IMR-90 (cell line): Measurements from ENCODE around the gene RGS19. TPM values are rescaled to one million over a fixed set of nuclear protein-coding genes. Genes with fewer than 3 reads are reported as not detected.

ENCODE experiments used
- ATAC-seq: fragments of 200-7000 bp; cut with Tn5 transposase; 2 replicates; pipeline ENCODE4 v1.9.1; 2020; ENCODE audit warnings: low read depth, mild to moderate bottlenecking, moderate library complexity
- BruUV-seq: library from RNA; stranded (reverse); fragments of 400-500 nt; replicated peaks from 2 replicates; lab custom pipeline; 2021; lab: Mats Ljungman, UMichigan
- CTCF ChIA-PET: fragments of 300-600 bp; formaldehyde crosslinking; extraction: SDS; loops from one replicate; lab custom pipeline; 2021; ENCODE audit warnings: antibody characterized with exemption; lab: Yijun Ruan, JAX
- POLR2A ChIA-PET: fragments of 300-600 bp; sonication (Branson Sonifier 250); formaldehyde crosslinking; loops from one replicate; lab custom pipeline; 2022; ENCODE audit warnings: antibody characterized with exemption; ENCODE audit not compliant: unreplicated experiment; lab: Charles Lee
- DNase-seq: peaks from one replicate; pipeline ENCODE4 v3.0.0; 2013
- H2AFZ ChIP-seq: replicated peaks from 2 replicates; pipeline ENCODE3; 2013; ENCODE audit warnings: low read length, mild to moderate bottlenecking; ENCODE audit not compliant: poor library complexity
- H2AK5ac ChIP-seq: 2 replicates; pipeline ENCODE4 v1.6.1; 2013; ENCODE audit warnings: low read depth, low read length, inconsistent platforms
- H2AK9ac ChIP-seq: replicated peaks from 2 replicates; pipeline ENCODE3; 2013; ENCODE audit warnings: mild to moderate bottlenecking, low read depth, low read length, moderate library complexity; ENCODE audit not compliant: poor library complexity
- H2BK120ac ChIP-seq: 2 replicates; pipeline ENCODE4 v1.6.1; 2013; ENCODE audit warnings: low read depth, low read length, inconsistent platforms
- H2BK15ac ChIP-seq: 3 replicates; pipeline ENCODE4 v1.6.1; 2013; ENCODE audit warnings: low read depth, low read length, inconsistent platforms
- H2BK20ac ChIP-seq: 2 replicates; pipeline ENCODE4 v1.6.1; 2013; ENCODE audit warnings: low read depth, mild to moderate bottlenecking, inconsistent platforms, low read length, moderate library complexity
- H2BK5ac ChIP-seq: 2 replicates; pipeline ENCODE4 v1.6.1; 2013; ENCODE audit warnings: mild to moderate bottlenecking, low read depth, low read length, inconsistent platforms; ENCODE audit not compliant: poor library complexity, severe bottlenecking
- H3K14ac ChIP-seq: replicated peaks from 2 replicates; pipeline ENCODE4 v1.6.1; 2013; ENCODE audit warnings: low read depth, low read length, inconsistent platforms
- H3K18ac ChIP-seq: 2 replicates; pipeline ENCODE4 v1.6.1; 2013; ENCODE audit warnings: low read depth, low read length, control low read depth
- H3K23ac ChIP-seq: 2 replicates; pipeline ENCODE4 v1.6.1; 2013; ENCODE audit warnings: low read depth, low read length, inconsistent platforms
- H3K27ac ChIP-seq: 2 replicates; pipeline ENCODE4 v1.5.1; 2013; ENCODE audit warnings: mild to moderate bottlenecking, control low read depth, low read length; ENCODE audit not compliant: insufficient read depth
- H3K27me3 ChIP-seq: 2 replicates; pipeline ENCODE4 v1.6.1; 2013; ENCODE audit warnings: low read length; ENCODE audit not compliant: control insufficient read depth, insufficient read depth
- H3K36me3 ChIP-seq: 2 replicates; pipeline ENCODE4 v1.6.1; 2013; ENCODE audit warnings: low read length, mixed read lengths; ENCODE audit not compliant: control insufficient read depth, insufficient read depth
- H3K4ac ChIP-seq: 2 replicates; pipeline ENCODE4 v1.6.1; 2013; ENCODE audit warnings: low read depth, low read length, inconsistent platforms
- H3K4me1 ChIP-seq: 2 replicates; pipeline ENCODE4 v1.6.1; 2013; ENCODE audit warnings: low read length, mixed read lengths; ENCODE audit not compliant: control insufficient read depth, insufficient read depth
- H3K4me2 ChIP-seq: 2 replicates; pipeline ENCODE4 v1.6.1; 2013; ENCODE audit warnings: low read depth, mild to moderate bottlenecking, control low read depth, low read length, moderate library complexity
- H3K4me3 ChIP-seq: 2 replicates; pipeline ENCODE4 v1.5.1; 2013; ENCODE audit warnings: low read depth, mild to moderate bottlenecking, control low read depth, low read length, moderate library complexity; ENCODE audit not compliant: insufficient read depth
- H3K56ac ChIP-seq: 2 replicates; pipeline ENCODE4 v1.6.1; 2013; ENCODE audit warnings: low read length, inconsistent platforms; ENCODE audit not compliant: insufficient read depth; ENCODE audit errors: extremely low read depth
- H3K79me1 ChIP-seq, 2 experiments: 2 replicates each; pipeline ENCODE4 v1.6.1; 2013; ENCODE audit warnings: low read length in 2 of 2, inconsistent platforms in 1 of 2, low read depth in 1 of 2
- H3K9ac ChIP-seq: 2 replicates; pipeline ENCODE4 v1.6.1; 2013; ENCODE audit warnings: low read depth, low read length, control low read depth
- H3K9me1 ChIP-seq: 2 replicates; pipeline ENCODE4 v1.6.1; 2013; ENCODE audit warnings: low read length, inconsistent platforms; ENCODE audit not compliant: insufficient read depth
- H3K9me3 ChIP-seq: 2 replicates; pipeline ENCODE4 v1.6.1; 2013; ENCODE audit warnings: low read length; ENCODE audit not compliant: control insufficient read depth, insufficient read depth
- H4K20me1 ChIP-seq: 2 replicates; pipeline ENCODE4 v1.6.1; 2013; ENCODE audit warnings: low read length, inconsistent platforms; ENCODE audit not compliant: insufficient read depth
- H4K5ac ChIP-seq: 2 replicates; pipeline ENCODE4 v1.6.1; 2013; ENCODE audit warnings: mild to moderate bottlenecking, low read depth, low read length, control low read depth
- H4K8ac ChIP-seq, 2 experiments: 2 replicates each; pipeline ENCODE4 v1.6.1; 2013; ENCODE audit warnings: low read depth in 2 of 2, low read length in 2 of 2, control low read depth in 1 of 2, inconsistent platforms in 1 of 2
- H4K91ac ChIP-seq: 2 replicates; pipeline ENCODE4 v1.6.1; 2013; ENCODE audit warnings: low read depth, low read length, inconsistent platforms; ENCODE audit not compliant: insufficient read depth
- BHLHE40 ChIP-seq: fragments of 150-350 bp; IDR thresholded peaks from 2 replicates; pipeline ENCODE4 v1.6.1; 2016; ENCODE audit warnings: mild to moderate bottlenecking, low read depth, low read length
- CEBPB ChIP-seq: IDR thresholded peaks from 2 replicates; pipeline ENCODE4 v1.6.1; 2012; ENCODE audit warnings: low read depth, low read length, improper control_type of control experiment
- CHD1 ChIP-seq: IDR thresholded peaks from 2 replicates; pipeline ENCODE4 v1.6.1; 2012; ENCODE audit warnings: low read depth, low read length, improper control_type of control experiment
- CTCF ChIP-seq: conservative IDR thresholded peaks from 2 replicates; pipeline ENCODE4 v1.5.1; 2012; ENCODE audit warnings: mild to moderate bottlenecking, low read depth, low read length, improper control_type of control experiment
- FOS ChIP-seq: fragments of 150-350 bp; IDR thresholded peaks from 2 replicates; pipeline ENCODE4 v1.6.1; 2016; ENCODE audit warnings: low read depth, low read length
- MAFK ChIP-seq: IDR thresholded peaks from 2 replicates; pipeline ENCODE4 v1.6.1; 2012; ENCODE audit warnings: low read depth, low read length, improper control_type of control experiment
- MAZ ChIP-seq: IDR thresholded peaks from 2 replicates; pipeline ENCODE4 v1.6.1; 2012; ENCODE audit warnings: low read depth, mild to moderate bottlenecking, low read length, improper control_type of control experiment, moderate library complexity, borderline replicate concordance
- MXI1 ChIP-seq: IDR thresholded peaks from 2 replicates; pipeline ENCODE4 v1.6.1; 2012; ENCODE audit warnings: low read depth, mild to moderate bottlenecking, low read length, moderate library complexity, borderline replicate concordance
- NFE2L2 ChIP-seq: fragments of 150-350 bp; IDR thresholded peaks from 2 replicates; pipeline ENCODE4 v1.6.1; 2016; ENCODE audit warnings: low read depth, mild to moderate bottlenecking, low read length
- POLR2A ChIP-seq: IDR thresholded peaks from 2 replicates; pipeline ENCODE4 v1.6.1; 2012; ENCODE audit warnings: mild to moderate bottlenecking, low read depth, low read length
- RAD21 ChIP-seq: IDR thresholded peaks from 2 replicates; pipeline ENCODE4 v1.6.1; 2012; ENCODE audit warnings: low read length, improper control_type of control experiment
- RCOR1 ChIP-seq: IDR thresholded peaks from 2 replicates; pipeline ENCODE4 v1.6.1; 2012; ENCODE audit warnings: mild to moderate bottlenecking, low read length, improper control_type of control experiment; ENCODE audit not compliant: insufficient replicate concordance
- RFX5 ChIP-seq: IDR thresholded peaks from 2 replicates; pipeline ENCODE4 v1.8.0; 2012; ENCODE audit warnings: low read depth, mild to moderate bottlenecking, low read length, moderate library complexity
- SMC3 ChIP-seq: fragments of 150-350 bp; IDR thresholded peaks from 2 replicates; pipeline ENCODE4 v1.6.1; 2016; ENCODE audit warnings: low read depth, mild to moderate bottlenecking, antibody characterized with exemption, low read length, moderate library complexity
- USF2 ChIP-seq: fragments of 150-350 bp; IDR thresholded peaks from 2 replicates; pipeline ENCODE4 v1.6.1; 2017; ENCODE audit warnings: mild to moderate bottlenecking, antibody characterized with exemption, low read length, low read depth
- WGBS, 2 experiments: methylation state at CpG; one replicate each; pipeline versions ENCODE4 v1.1.5 to v1.1.7; 2013; ENCODE audit warnings: missing lambda C conversion rate in 2 of 2; ENCODE audit not compliant: insufficient read length in 1 of 2; ENCODE audit errors: extremely low coverage in 2 of 2; 5-methylcytosine and 5-hydroxymethylcytosine counted together
- dilution Hi-C: fragments of 300-500 bp; cut with HindIII; formaldehyde crosslinking; loops from one replicate; pipeline ENCODE4 v1.14.3; 2018; ENCODE audit warnings: low sequenced_read_pairs; ENCODE audit not compliant: unreplicated experiment
- in situ Hi-C: fragments of 300-500 bp; cut with MboI; formaldehyde crosslinking; loops from 3 replicates; pipeline ENCODE4 v1.14.3; 2019; ENCODE audit warnings: low sequenced_read_pairs, inconsistent platforms, mixed read lengths
- intact Hi-C: fragments of 100-400 bp; cut with micrococcal nuclease; formaldehyde crosslinking; loops from 2 replicates; pipeline ENCODE4 v1.10.0; 2022
- polyA plus RNA-seq, 3 experiments: library from polyadenylated mRNA; depleted of rRNA; stranded (reverse); fragments of >200 nt; gene quantifications; 2 replicates each; pipeline ENCODE4 v1.2.3, GENCODE V29; 2012; ENCODE audit warnings: low replicate concordance in 1 of 3
- total RNA-seq: library from RNA; depleted of rRNA; stranded (reverse); fragments of >200 nt; gene quantifications from 2 replicates; pipeline ENCODE4 v1.2.3, GENCODE V29; 2012
- TF ChIP-seq, protein P1 (sequence below): fragments of 150-350 bp; IDR thresholded peaks from 2 replicates; pipeline ENCODE4 v1.6.1; 2016; ENCODE audit warnings: low read depth, mild to moderate bottlenecking, low read length, moderate library complexity, borderline replicate concordance

RGS19 gene
- total and polyA plus RNA-seq, 2 of the 4 experiments (the other 2 are of a cell fraction), result 7.7 to 17.5 TPM

- dilution Hi-C loops, result no loop called here
- no peaks in the 10 kb centered on the region for H3K36me3 ChIP-seq
- 83% methylated on average over 2 of the region's 6 CpGs; no CpG with 5 or more reads in 1 of the 2 experiments for WGBS, 2 experiments
- H2AFZ ChIP-seq, result no peak overlapping the region
- no peak overlapping the region for H4K8ac ChIP-seq
- peaks cover 17% of the 10 kb centered on the region for H3K4me1 ChIP-seq
- no peak overlapping the region for H3K23ac ChIP-seq
- H2AK9ac ChIP-seq, result no peak overlapping the region
- no peak overlapping the region for H3K56ac ChIP-seq
- no peak overlapping the region for H2BK15ac ChIP-seq
- H3K9me3 ChIP-seq, result peaks cover 2% of the 10 kb centered on the region; the same call in 1 of the 2 replicates
- no peak overlapping the region for H4K91ac ChIP-seq
- no TSS peak for BruUV-seq
- peaks cover 15% of the 10 kb centered on the region for H4K20me1 ChIP-seq
- no peak overlapping the region for H3K9ac ChIP-seq
- in situ Hi-C loops, result no loop called here
- ATAC-seq (no peak), DNase-seq (no peak)
- H3K9me1 ChIP-seq, result no peaks in the 10 kb centered on the region
- H3K4me3 ChIP-seq, result no peak overlapping the region
- intact Hi-C loops, result no loop called here
- ChIA-PET POLR2A (no interaction called here), CTCF (no interaction called here)
- no peak overlapping the region for H3K14ac ChIP-seq
- no peak overlapping the region for H2BK20ac ChIP-seq
- H3K27me3 ChIP-seq, result peaks cover 38% of the 10 kb centered on the region
- no peak overlapping the region for H2AK5ac ChIP-seq
- no peak overlapping the region for H3K18ac ChIP-seq
- no peak overlapping the region for H3K27ac ChIP-seq
- no peak overlapping the region for H3K4me2 ChIP-seq
- no peak overlapping the region for H2BK5ac ChIP-seq
- H2BK120ac ChIP-seq, result no peak overlapping the region
- H3K4ac ChIP-seq, result no peak overlapping the region
- no peak overlapping the region for H4K5ac ChIP-seq
- H3K79me1 ChIP-seq, result peaks cover 6 to 8% of the 10 kb centered on the region in 2 experiments; a peak in 3 of 4 replicates
- TF ChIP-seq POLR2A (no peak), USF2 (no peak), CEBPB (no peak), CHD1 (no peak), BHLHE40 (no peak), SMC3 (no peak), RCOR1 (no peak), CTCF (no peak), MXI1 (no peak), MAZ (no peak), MAFK (no peak), FOS (no peak), RFX5 (no peak), NFE2L2 (no peak), RAD21 (no peak)
- TF ChIP-seq, protein P1, sequence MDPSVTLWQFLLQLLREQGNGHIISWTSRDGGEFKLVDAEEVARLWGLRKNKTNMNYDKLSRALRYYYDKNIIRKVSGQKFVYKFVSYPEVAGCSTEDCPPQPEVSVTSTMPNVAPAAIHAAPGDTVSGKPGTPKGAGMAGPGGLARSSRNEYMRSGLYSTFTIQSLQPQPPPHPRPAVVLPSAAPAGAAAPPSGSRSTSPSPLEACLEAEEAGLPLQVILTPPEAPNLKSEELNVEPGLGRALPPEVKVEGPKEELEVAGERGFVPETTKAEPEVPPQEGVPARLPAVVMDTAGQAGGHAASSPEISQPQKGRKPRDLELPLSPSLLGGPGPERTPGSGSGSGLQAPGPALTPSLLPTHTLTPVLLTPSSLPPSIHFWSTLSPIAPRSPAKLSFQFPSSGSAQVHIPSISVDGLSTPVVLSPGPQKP, result no peak
These were observed 2.3 kb upstream of the RGS19 start for GRCh38 chr20:64081624-64081964.
